GM12892 (cell line): ENCODE measurements around the gene FZD7.

ENCODE experiments used
- DNase-seq: peaks from one replicate; pipeline ENCODE4 v3.0.0; 2011; ENCODE audit not compliant: insufficient read length
- FAIRE-seq: peaks from 2 replicates; lab custom pipeline; 2011; peaks lifted over from hg19 to GRCh38; lab: Jason Lieb, UNC
- POLR2A ChIP-seq: IDR thresholded peaks from 2 replicates; pipeline ENCODE4 v1.6.1; 2011; ENCODE audit warnings: low read depth, low read length, control low read depth
- POLR2AphosphoS5 ChIP-seq: IDR thresholded peaks from 2 replicates; pipeline ENCODE4 v1.6.1; 2011; ENCODE audit warnings: low read depth, low read length, control low read depth
- TAF1 ChIP-seq: IDR thresholded peaks from 2 replicates; pipeline ENCODE4 v1.6.1; 2011; ENCODE audit warnings: low read depth, mild to moderate bottlenecking, control low read depth, low read length, borderline replicate concordance

FZD7 gene

DNA sequence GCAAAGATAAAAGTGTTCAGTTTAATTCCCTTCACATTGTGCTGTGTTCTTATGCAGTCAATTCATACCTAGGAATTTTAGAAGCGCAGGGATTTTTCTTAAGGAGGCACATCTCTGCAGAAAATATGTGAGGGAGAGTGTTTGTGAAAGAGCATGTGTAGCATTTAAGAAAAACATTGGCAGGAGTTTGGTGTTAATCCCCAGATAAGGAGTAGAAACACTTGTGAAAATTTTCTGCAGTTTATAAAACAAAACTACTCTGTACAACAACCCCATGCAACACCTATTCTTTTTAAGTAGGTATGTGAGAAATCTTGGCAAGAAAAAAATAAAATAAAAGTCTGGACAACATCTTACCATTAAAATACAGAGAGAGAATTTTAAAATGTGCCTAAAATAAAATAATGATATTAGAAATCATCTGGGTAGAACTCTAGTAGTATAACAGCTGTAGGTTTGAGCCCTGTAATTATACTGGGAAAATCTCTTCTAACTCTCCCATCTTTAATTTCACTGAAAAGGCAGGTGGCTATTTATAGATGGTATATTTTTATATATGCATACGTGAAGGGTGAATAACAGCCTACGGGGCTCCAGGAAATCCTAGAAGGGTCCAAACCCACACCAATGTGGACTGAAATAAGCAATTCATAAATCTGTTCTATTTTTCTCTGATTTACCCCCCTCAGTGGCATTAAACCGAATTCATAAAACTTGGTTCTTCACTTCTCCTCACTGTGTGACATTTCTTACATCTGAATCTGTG is 6.6 kb downstream of the FZD7 start:
- FAIRE-seq (no peak), DNase-seq (no peak)
- TF ChIP-seq POLR2AphosphoS5 (no peak), TAF1 (no peak), POLR2A (no peak)

DNA sequence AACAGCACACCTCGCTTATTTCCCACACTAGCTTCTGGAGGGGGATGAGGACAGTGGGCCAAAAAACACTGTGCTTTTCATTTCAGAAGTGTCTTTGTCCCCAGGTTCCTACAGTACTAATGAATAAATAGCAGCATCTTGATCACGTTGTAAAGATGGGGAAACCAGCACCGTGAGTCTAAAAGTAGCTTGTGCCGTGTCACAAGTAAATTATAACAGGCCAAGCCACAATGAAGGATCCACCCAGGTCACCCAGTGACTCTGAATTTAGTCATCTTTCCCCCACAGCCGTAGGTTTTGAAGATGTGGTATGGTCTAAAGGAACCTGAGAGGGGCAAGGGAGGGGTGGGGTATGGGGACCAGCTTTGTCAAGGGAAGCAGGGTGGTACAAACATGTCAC is 8.8 kb downstream of the FZD7 start:
- TF ChIP-seq TAF1 (no peak), POLR2AphosphoS5 (no peak), POLR2A (no peak)
- no peak for DNase-seq
- FAIRE-seq: no peak

DNA sequence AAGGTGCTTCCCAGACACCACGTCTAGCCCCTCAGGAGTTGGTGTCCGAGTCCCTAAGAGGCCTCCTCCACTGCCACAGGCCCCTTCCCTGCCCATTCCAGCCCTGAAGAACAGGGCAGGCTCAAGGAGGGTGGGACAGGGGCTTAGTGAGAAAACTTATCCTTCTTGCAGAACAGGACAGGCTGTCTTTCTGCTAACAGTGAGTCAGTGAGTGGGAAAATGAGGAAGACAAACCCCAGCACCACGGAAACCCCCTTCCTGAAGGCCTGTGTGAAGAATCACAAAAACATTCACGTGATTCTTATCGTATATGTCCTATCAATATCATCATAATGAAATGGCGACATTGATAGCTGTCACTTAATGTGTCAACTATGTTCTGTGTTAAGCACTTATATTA is 9.8 kb downstream of the FZD7 start:
- FAIRE-seq (peak; percentile 36), DNase-seq (no peak)
- TF ChIP-seq POLR2A (no peak), TAF1 (no peak), POLR2AphosphoS5 (no peak)

DNA sequence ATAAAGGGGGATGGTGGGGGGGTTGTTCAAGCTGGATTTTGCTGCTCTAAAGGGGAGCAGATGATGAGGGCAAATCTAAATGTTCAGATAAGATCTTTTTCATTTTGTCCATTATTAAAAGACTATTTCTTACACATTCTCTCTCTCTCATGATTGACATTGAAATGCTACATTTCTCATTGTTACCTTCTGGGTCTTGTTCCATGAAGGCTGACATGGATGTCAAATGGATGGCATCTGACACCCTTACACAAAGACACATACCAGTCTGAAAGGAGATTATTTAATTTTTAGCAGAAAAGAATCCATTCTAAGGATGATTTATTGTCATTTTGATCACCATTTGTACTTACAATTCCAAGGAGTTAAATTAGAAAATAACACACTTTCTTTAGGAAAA is 11.1 kb downstream of the FZD7 start:
- TF ChIP-seq POLR2A: no peak
- TF ChIP-seq POLR2AphosphoS5: no peak
- no peak for TF ChIP-seq TAF1
- FAIRE-seq: no peak
- DNase-seq: no peak

DNA sequence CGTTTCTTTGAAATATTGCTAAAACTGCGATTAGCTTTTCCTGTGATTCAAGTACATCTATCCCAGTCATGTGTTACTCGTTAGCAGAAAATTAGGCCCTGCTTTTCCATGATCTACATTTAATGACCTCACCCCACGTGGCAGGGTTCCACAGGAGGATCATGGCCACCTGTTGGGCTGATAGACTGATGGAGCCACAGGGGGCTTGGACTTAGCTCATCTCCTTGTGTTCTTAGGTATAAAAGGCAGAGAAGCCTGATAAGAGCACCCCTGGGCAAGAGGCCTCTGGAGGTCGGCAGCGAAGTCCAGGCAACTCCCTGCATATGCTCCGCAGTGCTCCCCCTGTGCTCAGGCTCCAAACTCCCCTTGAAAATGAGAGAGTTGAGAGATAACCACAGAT is 12.9 kb downstream of the FZD7 start:
- FAIRE-seq (no peak), DNase-seq (no peak)
- TF ChIP-seq POLR2A (no peak), POLR2AphosphoS5 (no peak), TAF1 (no peak)

DNA sequence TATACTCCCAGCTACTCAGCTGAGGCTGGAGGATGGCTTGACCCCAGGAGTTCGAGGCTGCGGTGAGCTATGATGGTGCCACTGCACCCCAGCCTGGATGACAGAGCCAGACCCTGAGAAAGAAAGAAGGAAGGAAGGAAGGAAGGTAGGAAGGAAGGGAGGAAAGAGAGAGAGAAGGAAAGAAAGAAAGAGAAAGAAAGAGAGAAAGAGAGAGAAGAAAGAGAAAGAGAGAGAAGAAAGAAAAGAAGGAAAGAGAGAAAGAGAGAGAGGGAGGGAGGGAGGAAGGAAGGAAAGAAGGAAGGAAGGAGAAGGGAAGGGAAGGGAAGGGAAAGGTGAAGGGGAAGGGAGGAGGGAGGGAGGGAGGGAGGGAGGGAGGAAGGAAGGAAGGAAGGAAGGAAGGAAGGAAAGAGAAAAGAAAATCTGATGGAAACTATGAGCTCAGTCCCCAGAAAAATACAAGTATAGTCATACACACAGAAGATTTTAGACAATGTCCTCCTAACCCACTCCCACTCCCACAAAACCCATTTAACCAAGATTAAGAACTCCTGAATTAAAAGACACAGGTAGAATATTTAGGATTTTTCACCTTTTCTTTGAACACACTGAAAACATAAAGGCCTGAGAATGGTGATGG is 15.6 kb downstream of the FZD7 start:
- no peak for TF ChIP-seq TAF1
- no peak for TF ChIP-seq POLR2AphosphoS5
- no peak for TF ChIP-seq POLR2A
- FAIRE-seq (no peak), DNase-seq (no peak)

DNA sequence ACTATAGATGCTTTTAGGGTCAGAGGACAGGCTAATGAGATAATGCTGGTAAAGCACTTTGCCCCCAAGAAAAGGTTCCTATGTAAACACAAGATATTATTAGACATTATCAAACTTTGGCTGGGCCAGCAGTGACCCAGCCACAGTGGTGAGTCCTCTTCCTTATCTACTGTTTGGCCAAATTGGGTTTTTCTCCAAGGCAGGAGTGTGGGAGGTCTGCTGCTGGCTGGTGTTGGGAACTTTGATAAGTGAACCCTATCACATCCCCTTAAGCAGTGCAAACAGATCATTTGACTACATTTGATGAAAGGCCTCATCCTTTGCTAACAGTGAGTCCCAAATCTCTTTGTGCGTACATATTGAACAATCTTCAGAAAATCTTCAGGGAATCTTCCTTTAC is 16.2 kb downstream of the FZD7 start:
- TF ChIP-seq POLR2A: no peak
- no peak for TF ChIP-seq POLR2AphosphoS5
- TF ChIP-seq TAF1: no peak
- DNase-seq (no peak), FAIRE-seq (no peak)

DNA sequence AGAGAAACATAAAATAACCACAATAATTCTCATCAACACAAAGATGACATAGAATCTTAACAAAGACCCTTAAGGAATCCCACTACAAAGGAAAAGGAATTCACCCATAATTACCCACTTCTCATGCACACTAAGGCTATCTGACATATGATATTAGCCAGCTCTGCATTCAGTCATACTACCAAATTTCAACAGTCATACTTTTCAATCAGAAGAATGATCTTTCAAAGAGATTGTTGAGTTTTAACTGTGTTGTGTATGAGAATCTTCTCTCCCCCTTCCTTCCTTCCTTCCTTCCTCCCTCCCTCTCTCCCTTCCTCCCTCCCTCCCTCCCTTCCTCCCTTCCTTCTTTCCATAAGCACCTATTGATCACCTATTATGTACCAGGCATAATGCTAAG is 17.0 kb downstream of the FZD7 start:
- FAIRE-seq: no peak
- TF ChIP-seq TAF1 (no peak), POLR2A (no peak), POLR2AphosphoS5 (no peak)
- no peak for DNase-seq

DNA sequence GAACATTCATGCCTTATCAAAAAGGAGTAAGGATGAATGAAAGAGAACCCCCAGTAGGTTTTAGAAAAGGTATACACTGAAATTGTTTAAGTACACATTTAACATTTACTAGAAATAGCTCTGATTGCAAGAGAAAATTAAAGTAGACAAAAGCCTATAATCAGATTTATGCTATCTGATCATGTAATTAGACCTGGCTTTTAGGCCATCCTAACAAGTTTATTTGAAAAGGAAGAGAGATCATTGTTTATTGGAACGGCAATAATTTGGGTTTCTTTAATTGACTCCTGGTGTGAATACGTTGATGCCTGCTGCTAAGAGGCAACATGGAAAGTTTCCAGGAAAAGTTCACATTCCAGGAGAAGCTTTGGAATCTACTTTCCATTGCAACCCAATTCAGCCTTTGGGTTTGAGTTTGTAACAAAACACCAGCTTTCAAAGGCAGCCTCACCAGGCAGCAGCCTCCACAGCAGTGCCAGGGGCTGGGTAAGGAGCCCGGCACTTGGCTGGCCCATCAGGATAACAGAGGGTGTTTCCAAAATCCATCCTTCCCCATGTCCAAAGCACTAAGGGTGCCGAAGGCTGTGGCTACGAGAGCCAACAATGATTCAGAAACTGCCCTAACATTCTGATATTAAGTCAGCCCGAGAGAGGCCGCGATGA is 18.0 kb downstream of the FZD7 start:
- TF ChIP-seq POLR2A (no peak), TAF1 (no peak)

DNA sequence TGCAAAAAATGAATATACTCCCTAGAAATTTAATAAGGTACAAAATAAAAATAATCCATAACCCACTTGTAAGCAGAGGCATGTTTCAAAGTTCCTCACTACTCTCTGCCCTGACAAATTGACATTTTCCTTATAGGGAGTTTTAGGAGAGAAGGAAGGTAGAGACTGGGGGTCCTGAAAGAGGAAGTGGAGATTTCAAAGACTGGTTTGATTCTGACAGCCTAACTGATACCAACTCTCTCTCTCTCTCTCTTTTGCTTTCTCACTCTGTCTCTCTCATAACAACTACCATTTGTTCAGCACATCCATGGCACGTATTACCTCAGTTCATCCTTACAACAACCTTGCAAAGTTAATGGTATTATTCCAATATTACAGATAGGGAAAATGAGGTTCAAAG is 18.6 kb downstream of the FZD7 start:
- DNase-seq (no peak), FAIRE-seq (peak; percentile 27)
- TF ChIP-seq POLR2A (no peak), POLR2AphosphoS5 (no peak), TAF1 (no peak)

More for the DNA sequence above, 18.0 kb downstream of the FZD7 start:
- DNase-seq (no peak), FAIRE-seq (no peak)

DNA sequence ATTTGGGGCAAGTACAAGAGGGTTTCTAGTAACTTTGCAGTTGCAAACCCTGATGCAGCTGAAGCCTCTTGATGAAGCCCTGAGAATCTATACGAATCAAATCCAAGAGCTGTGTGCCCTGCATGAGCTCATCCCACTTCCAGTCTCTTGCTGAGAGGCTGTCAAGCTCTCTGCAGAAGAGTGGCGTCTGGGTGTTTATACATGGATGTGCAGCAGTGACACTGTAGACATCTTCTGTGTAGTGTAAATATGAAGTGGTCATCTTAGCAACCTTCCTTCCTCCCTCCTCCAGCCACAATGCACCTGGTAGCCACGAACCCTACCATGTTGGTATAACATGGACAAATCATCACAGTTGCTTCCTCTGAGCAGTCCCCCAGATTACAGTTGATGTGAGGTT is 21.0 kb downstream of the FZD7 start:
- no peak for TF ChIP-seq TAF1
- TF ChIP-seq POLR2AphosphoS5: no peak
- no peak for TF ChIP-seq POLR2A
- no peak for FAIRE-seq
- DNase-seq: no peak

DNA sequence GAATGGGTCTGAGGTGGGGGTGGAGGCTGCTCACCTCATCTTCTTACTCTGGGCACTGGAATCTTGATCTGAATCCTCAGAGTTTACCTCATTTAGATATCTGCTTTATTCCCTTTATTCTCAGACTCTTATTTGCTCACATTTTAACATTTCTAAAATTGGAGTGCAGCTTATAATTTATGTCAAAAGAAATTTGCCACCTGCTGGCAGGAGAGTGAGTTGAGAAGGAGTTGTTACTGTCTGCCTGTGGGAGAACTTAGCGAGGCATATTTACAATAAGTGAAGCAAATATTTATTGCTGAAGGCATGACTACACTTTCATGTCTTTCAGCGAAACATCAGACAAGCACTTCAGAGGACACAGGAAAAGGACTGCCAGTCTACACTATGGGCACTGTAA is 23.0 kb downstream of the FZD7 start:
- DNase-seq: no peak
- FAIRE-seq: no peak
- TF ChIP-seq TAF1: no peak
- TF ChIP-seq POLR2A: no peak
- TF ChIP-seq POLR2AphosphoS5: no peak

DNA sequence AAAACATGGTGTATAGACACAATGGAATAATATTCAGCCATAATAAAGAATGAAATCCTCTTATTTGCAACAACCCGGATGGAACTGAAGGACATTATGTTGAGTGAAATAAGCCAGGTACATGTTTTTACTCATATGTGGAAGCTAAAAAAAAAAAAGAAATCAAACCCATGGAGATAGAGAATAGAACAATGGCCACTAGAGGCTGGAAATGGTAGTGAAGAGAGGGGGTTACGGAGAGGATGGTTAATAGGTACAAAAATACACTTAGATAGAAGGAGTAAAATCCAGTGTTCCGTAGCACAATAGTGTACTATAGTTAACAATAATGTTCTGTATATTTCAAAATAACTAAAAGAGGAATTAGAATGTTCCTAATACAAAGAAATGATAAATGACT is 26.6 kb downstream of the FZD7 start:
- DNase-seq (no peak), FAIRE-seq (no peak)
- TF ChIP-seq TAF1 (no peak), POLR2A (no peak), POLR2AphosphoS5 (no peak)
